Endodermal cell (in vitro differentiated cells): ENCODE data around the gene DNAJC6. TPM values are rescaled to one million over a fixed set of nuclear protein-coding genes. Genes with fewer than 3 reads are reported as not detected.
"Not testable (repeated sequence)": the region's sequence is repeated elsewhere in the genome, so short reads cannot be mapped to it uniquely, and the experiment has no call there.

Experiments used
- DNase-seq: peaks from one replicate; pipeline ENCODE4 v3.0.0-alpha.2; 2017
- H3K27ac ChIP-seq: 2 replicates; pipeline ENCODE4 v1.5.1; 2013; ENCODE audit warnings: mild to moderate bottlenecking, low read depth, low read length, moderate library complexity
- H3K27me3 ChIP-seq: 2 replicates; pipeline ENCODE4 v1.6.1; 2013; ENCODE audit warnings: mild to moderate bottlenecking, low read length, moderate library complexity; ENCODE audit not compliant: insufficient read depth, control insufficient read depth, poor library complexity, severe bottlenecking
- H3K36me3 ChIP-seq: 2 replicates; pipeline ENCODE4 v1.7.0; 2013; ENCODE audit warnings: mild to moderate bottlenecking, low read length, moderate library complexity; ENCODE audit not compliant: control insufficient read depth, insufficient read depth
- H3K4me1 ChIP-seq: one replicate; pipeline ENCODE4 v1.7.0; 2013; ENCODE audit warnings: low read length; ENCODE audit not compliant: control insufficient read depth, insufficient read depth
- H3K4me3 ChIP-seq: 2 replicates; pipeline ENCODE4 v1.5.1; 2013; ENCODE audit warnings: mild to moderate bottlenecking, low read length, moderate library complexity
- H3K9ac ChIP-seq: 2 replicates; pipeline ENCODE4 v1.6.1; 2013; ENCODE audit warnings: mild to moderate bottlenecking, low read length, moderate library complexity; ENCODE audit not compliant: poor library complexity, severe bottlenecking; ENCODE audit errors: extremely low read depth
- H3K9me3 ChIP-seq: 2 replicates; pipeline ENCODE4 v1.6.1; 2013; ENCODE audit warnings: mild to moderate bottlenecking, low read length, moderate library complexity; ENCODE audit not compliant: control insufficient read depth
- H3K27ac Mint-ChIP-seq: 2 replicates; pipeline ENCODE4 v1.8.0; 2020; ENCODE audit warnings: mixed read lengths
- H3K27me3 Mint-ChIP-seq: 2 replicates; pipeline ENCODE4 v1.8.0; 2021; ENCODE audit warnings: mild to moderate bottlenecking, mixed read lengths; ENCODE audit not compliant: insufficient read depth
- H3K36me3 Mint-ChIP-seq: 2 replicates; pipeline ENCODE4 v1.8.0; 2020; ENCODE audit warnings: low read depth, mixed read lengths
- H3K4me1 Mint-ChIP-seq: 2 replicates; pipeline ENCODE4 v1.8.0; 2020; ENCODE audit warnings: mixed read lengths
- H3K4me3 Mint-ChIP-seq: 2 replicates; pipeline ENCODE4 v1.8.0; 2020; ENCODE audit warnings: mild to moderate bottlenecking, moderate library complexity, mixed read lengths
- H3K9me3 Mint-ChIP-seq: 2 replicates; pipeline ENCODE4 v1.8.0; 2020; ENCODE audit warnings: mild to moderate bottlenecking, mixed read lengths
- WGBS, 2 experiments: methylation state at CpG; one replicate each; pipeline versions ENCODE4 v1.1.5 to v1.1.7; 2013; ENCODE audit warnings: missing lambda C conversion rate in 2 of 2, mixed read lengths in 1 of 2; ENCODE audit not compliant: insufficient coverage in 1 of 2, insufficient read length in 1 of 2; 5-methylcytosine and 5-hydroxymethylcytosine counted together
- total RNA-seq, 2 donors: library from RNA; stranded (reverse); fragmentation: NEBNext Ultra II Directional in 1 of 2; extraction: Animal tissue kit (Norgen Biotek cat#: 25700) in 1 of 2; gene quantifications; 2 replicates in 1 of 2; 3 replicates in 1 of 2; pipeline ENCODE4 v1.2.1, GENCODE V29; 2021
- TF ChIP-seq, protein P1 (sequence below): fragments of 200-600 bp; sonication (generic); conservative IDR thresholded peaks from 2 replicates; pipeline ENCODE4 v1.5.0; 2021; ENCODE audit warnings: antibody characterized with exemption, mild to moderate bottlenecking

DNAJC6 gene
- total RNA-seq, 2 donors from 2014 or later: 17.4 to 33.9 TPM

DNA sequence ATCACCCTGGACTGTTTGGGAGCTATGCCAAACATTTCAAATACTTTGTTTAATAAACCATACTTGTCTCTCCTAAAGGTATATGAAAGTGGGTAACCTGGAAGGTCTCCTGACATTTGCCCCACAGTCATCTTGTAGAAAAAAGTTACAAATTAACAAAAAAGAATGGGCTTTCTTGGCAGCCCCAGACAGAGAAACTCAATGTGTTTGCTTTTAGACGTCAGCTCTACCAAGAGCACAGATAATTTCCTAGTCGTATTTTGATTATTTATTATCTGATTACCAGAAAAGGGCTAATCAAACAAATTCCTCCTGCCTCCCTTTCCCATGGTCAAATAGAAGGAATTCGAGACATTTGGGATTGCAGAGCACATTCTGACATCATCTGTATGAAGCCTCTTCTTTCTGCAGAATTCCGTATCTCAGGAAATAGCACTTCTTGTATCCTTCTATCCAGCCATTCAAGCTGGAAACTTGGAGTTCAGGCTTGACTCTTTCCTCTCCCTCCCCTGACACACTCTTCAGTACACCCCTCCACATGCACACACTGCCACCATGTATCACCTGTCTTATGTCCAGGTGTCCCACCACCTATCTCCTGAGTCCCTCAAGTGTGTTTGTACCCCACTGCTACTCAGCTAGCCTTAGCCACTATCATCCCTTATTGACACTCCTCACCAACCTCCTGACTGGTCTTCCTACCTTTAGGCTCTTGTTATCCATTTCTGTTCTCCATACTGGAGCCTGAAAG lies 68.3 kb downstream of the DNAJC6 start:
- TF ChIP-seq, protein P1, sequence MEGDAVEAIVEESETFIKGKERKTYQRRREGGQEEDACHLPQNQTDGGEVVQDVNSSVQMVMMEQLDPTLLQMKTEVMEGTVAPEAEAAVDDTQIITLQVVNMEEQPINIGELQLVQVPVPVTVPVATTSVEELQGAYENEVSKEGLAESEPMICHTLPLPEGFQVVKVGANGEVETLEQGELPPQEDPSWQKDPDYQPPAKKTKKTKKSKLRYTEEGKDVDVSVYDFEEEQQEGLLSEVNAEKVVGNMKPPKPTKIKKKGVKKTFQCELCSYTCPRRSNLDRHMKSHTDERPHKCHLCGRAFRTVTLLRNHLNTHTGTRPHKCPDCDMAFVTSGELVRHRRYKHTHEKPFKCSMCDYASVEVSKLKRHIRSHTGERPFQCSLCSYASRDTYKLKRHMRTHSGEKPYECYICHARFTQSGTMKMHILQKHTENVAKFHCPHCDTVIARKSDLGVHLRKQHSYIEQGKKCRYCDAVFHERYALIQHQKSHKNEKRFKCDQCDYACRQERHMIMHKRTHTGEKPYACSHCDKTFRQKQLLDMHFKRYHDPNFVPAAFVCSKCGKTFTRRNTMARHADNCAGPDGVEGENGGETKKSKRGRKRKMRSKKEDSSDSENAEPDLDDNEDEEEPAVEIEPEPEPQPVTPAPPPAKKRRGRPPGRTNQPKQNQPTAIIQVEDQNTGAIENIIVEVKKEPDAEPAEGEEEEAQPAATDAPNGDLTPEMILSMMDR: no peak
- no peaks in the 10 kb centered on the region for H3K4me1 ChIP-seq
- H3K4me3 Mint-ChIP-seq: no peak overlapping the region
- H3K9me3 Mint-ChIP-seq: no peaks in the 10 kb centered on the region
- no peaks in the 10 kb centered on the region for H3K27me3 Mint-ChIP-seq
- DNase-seq: no peak
- H3K4me3 ChIP-seq: no peak overlapping the region
- no peaks in the 10 kb centered on the region for H3K4me1 Mint-ChIP-seq
- no peak overlapping the region for H3K27ac Mint-ChIP-seq
- no peak overlapping the region for H3K9ac ChIP-seq
- no peaks in the 10 kb centered on the region for H3K27me3 ChIP-seq
- no peaks in the 10 kb centered on the region for H3K9me3 ChIP-seq
- peaks cover 14% of the 10 kb centered on the region for H3K36me3 ChIP-seq
- peaks cover 8% of the 10 kb centered on the region for H3K36me3 Mint-ChIP-seq
- H3K27ac ChIP-seq: no peak overlapping the region
- WGBS, 2 experiments: 89 to 94% methylated on average over 4 of the region's 4 CpGs

GRCh38 chr1:65378247-65378946 lies 69.1 kb downstream of the DNAJC6 start:
- no peak overlapping the region for H3K27ac Mint-ChIP-seq
- Histone ChIP-seq H3K9ac (no peak overlapping the region), H3K36me3 (peaks cover 22% of the 10 kb centered on the region), H3K4me3 (no peak overlapping the region), H3K27ac (no peak overlapping the region), H3K4me1 (no peaks in the 10 kb centered on the region), H3K9me3 (peaks cover 5% of the 10 kb centered on the region), H3K27me3 (no peaks in the 10 kb centered on the region)
- H3K27me3 Mint-ChIP-seq: no peaks in the 10 kb centered on the region
- H3K4me3 Mint-ChIP-seq: no peak overlapping the region
- 90 to 92% methylated on average over 1 to 2 of the region's 2 CpGs for WGBS, 2 experiments
- DNase-seq: no peak
- H3K4me1 Mint-ChIP-seq: no peaks in the 10 kb centered on the region
- H3K36me3 Mint-ChIP-seq: peaks cover 15% of the 10 kb centered on the region
- H3K9me3 Mint-ChIP-seq: no peaks in the 10 kb centered on the region
- TF ChIP-seq, protein P1: no peak

DNA sequence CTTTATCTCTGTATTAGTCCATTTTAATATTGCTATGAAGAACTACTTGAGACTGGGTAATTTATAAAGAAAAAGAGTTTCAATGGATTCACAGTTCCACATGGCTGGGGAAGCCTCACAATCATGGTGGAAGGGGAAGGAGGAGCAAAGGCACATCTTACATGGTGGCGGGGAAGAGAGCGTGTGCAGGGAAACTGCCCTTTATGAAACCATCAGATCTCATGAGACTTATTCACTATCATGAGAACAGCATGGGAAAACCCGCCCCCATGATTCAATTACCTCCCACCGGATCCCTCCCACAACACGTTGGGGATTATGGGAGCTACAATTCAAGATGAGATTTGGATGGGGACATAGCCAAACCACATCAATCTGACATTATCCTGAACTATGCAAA lies 75.1 kb downstream of the DNAJC6 start:
- not testable (repeated sequence) for DNase-seq, H3K4me1 Mint-ChIP-seq, H3K27me3 Mint-ChIP-seq, H3K27ac Mint-ChIP-seq, H3K9me3 Mint-ChIP-seq, H3K27me3 ChIP-seq, H3K4me3 ChIP-seq, H3K4me3 Mint-ChIP-seq, H3K9ac ChIP-seq, H3K27ac ChIP-seq, H3K4me1 ChIP-seq
- WGBS, 2 experiments: 93% methylated on average over 5 of the region's 5 CpGs; no CpG with 5 or more reads in 1 of the 2 experiments
- peaks cover 77% of the 10 kb centered on the region for H3K36me3 ChIP-seq
- H3K9me3 ChIP-seq: peaks cover 19% of the 10 kb centered on the region
- peaks cover 43% of the 10 kb centered on the region for H3K36me3 Mint-ChIP-seq
